T-helper 1 cell (primary cell): Measurements from ENCODE around the gene ROBO4.

Source experiments
- DNase-seq, 5 donors: peaks; one replicate each; pipeline ENCODE4 v3.0.0-alpha.2; 2012 to 2020

The ROBO4 gene

DNA sequence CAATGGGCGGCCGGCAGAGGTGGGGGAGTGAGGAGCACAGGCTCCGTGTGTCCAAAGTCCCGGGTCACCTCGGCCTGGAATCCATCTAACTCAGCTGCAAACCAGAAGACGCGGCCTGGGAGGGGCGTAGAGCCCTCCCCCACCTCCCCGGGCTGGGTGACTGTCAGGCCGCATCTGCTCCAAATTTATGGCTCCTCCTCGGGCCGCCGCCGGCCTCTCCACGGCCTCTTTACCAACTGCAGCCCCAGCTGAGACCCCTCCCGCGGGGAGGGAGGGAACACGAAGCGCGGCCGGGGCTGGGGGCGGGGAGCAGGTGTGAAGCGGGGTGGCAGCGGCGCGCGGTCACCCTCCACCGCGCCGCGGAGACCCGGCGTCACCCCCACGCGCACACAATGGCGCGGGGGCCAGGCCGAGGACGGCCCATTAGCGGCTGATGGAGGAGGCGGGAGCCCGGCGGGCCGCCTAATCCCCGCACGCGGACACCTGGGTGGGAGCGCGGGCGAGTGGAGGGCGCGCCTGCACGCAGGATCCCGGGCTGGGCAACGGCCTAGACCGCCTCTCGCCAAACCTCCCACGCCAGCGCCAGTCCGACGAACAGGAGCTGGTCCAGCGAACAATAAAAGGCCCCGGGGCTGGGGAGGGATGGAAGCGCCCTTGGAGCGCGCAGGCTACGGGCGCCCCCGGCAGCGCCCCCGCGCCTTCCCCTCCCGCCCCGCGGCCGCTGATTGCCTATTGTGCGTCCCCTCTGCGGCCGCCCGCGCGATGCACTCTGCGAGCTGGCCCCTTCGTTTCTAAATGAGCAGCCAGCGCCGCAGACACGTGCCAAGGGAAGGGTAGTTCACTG is 58.3 kb downstream of the ROBO4 start:
- DNase-seq, result no peak

DNA sequence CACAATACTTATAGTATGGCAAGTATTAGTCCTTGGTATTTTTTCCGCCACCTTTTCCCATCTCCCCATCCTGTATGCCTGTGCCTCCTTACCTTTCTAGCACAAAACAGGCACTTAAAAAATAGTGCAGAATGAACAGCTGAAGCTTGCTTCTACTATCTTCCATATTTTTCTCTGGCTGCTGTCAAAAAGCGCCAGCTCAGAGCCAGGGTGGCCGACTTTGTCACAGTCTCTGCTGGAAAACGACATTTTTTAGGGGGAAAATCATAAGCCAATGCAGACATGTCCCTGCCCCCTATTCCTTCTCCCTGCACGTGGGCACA is 58.9 kb downstream of the ROBO4 start:
- DNase-seq, result no peak

GRCh38 chr11:124837491-124837856 is 60.2 kb downstream of the ROBO4 start:
- DNase-seq, result peak in 1 of 5 donors; percentile 31

- DNase-seq, result no peak
Observed at GRCh38 chr11:124835918-124836317, 61.7 kb downstream of the ROBO4 start.

DNA sequence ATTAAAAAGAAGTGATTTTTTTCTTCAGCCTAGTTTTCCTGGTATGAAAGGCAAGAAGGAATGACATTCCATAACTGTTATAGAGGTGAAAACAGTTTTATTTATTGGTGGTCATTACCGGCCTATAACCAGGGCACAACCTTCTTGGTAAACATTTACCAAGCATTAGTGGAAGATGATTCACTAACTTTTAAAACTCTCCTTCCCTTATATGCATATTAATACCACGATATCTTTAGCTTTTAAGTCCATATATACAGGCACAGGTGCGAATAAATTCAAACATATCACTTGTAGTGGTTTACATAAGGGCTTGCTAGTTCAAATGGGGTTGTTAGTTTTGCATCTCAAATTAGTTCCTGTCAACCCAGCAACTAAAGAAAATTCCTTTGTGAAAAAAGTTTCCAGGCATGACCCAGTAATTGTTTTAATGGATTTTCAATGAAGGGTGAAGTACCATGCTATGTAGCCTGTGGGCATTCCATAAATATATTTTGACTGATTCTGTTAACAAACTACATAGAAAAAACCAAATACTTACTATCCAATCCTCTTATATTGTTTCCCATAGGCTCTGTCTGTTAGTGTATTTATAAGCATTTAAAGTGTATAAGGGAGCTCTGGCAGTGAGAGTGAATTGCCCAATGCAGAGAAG is 63.0 kb downstream of the ROBO4 start:
- DNase-seq, result no peak
